ENCODE results near the gene VDAC2. TPM values are rescaled to one million over a fixed set of nuclear protein-coding genes. Genes with fewer than 3 reads are reported as not detected.
A peak's percentile ranks its signal among the peaks of the same experiment; 100 is the strongest.

VDAC2 gene
- total and polyA plus RNA-seq, 2 donors (not counting 1 experiment from before 2014, with no cell fraction given), result 49.2 to 83.6 TPM

- Histone ChIP-seq H3K4me1 (ENCODE audit: control insufficient read depth in 2 of 2, insufficient read depth in 2 of 2, low read length in 2 of 2) (peaks cover 0 to 8% of the 10 kb centered on the region in 2 donors), H4K20me1 (ENCODE audit: control insufficient read depth, insufficient read depth, low read length, poor library complexity, severe bottlenecking) (peaks cover 21% of the 10 kb centered on the region), H3K79me2 (ENCODE audit: control insufficient read depth, insufficient read depth, low read length) (peaks cover 71% of the 10 kb centered on the region), H3K36me3 (replicated peaks in 1 of 2; ENCODE audit: control extremely low read depth in 1 of 2, control insufficient read depth in 1 of 2, extremely low read depth in 1 of 2, insufficient read depth in 2 of 2, low read length in 1 of 2) (peaks cover 6 to 76% of the 10 kb centered on the region in 2 experiments), H3K27ac (ENCODE audit: low read length in 2 of 2) (peak overlapping the region in 1 of 2 donors; percentile 15), H3K9me3 (ENCODE audit: control extremely low read depth in 1 of 3, control insufficient read depth in 2 of 3, insufficient read depth in 1 of 3, low read length in 2 of 3) (no peaks in the 10 kb centered on the region), H3K9ac (ENCODE audit: low read length) (no peak overlapping the region), H3K27me3 (replicated peaks in 1 of 4; ENCODE audit: control extremely low read depth in 1 of 4, control insufficient read depth in 3 of 4, insufficient read depth in 4 of 4, low read length in 3 of 4) (no peaks in the 10 kb centered on the region), H3K4me3 (ENCODE audit: control extremely low read depth in 1 of 5, extremely low read depth in 1 of 5, insufficient read depth in 1 of 5, low read depth in 2 of 5, low read length in 4 of 5) (no peak overlapping the region), H2AFZ (ENCODE audit: insufficient read depth, low read depth, low read length, poor library complexity, severe bottlenecking) (no peak overlapping the region), H3K4me2 (replicated peaks; ENCODE audit: low read depth, low read length, poor library complexity, severe bottlenecking) (no peak overlapping the region)
- ChIA-PET CTCF (no interaction called here), POLR2A (no interaction called here)
- intact Hi-C loops (cut with micrococcal nuclease), result no loop called here
- TF ChIP-seq EZH2 (IDR thresholded peaks at IDR 0.05; ENCODE audit: borderline replicate concordance, insufficient read depth, low read depth, low read length, poor library complexity, severe bottlenecking) (no peak), CTCF (IDR thresholded peaks at IDR 0.05) (no peak)
- ATAC-seq (ENCODE audit: low read depth), result no peak
- WGBS (ENCODE audit: insufficient coverage), result 94% methylated on average over 2 of the region's 2 CpGs
- no peak for DNase-seq
- Mint-ChIP-seq H3K27ac (no peak overlapping the region), H3K4me1 (peaks cover 30% of the 10 kb centered on the region), H3K4me3 (no peak overlapping the region), H3K27me3 (no peaks in the 10 kb centered on the region), H3K9me3 (ENCODE audit: insufficient read depth) (no peaks in the 10 kb centered on the region)
Observed at GRCh38 chr10:75223507-75223906, 12.9 kb downstream of the VDAC2 start.

GRCh38 chr10:75226095-75226494, 15.5 kb downstream of the VDAC2 start:
- H3K9me3 Mint-ChIP-seq (ENCODE audit: insufficient read depth), result no peaks in the 10 kb centered on the region
- intact Hi-C loops (cut with micrococcal nuclease), result no loop called here
- TF ChIP-seq CTCF (IDR thresholded peaks at IDR 0.05), result no peak
- no peak for TF ChIP-seq EZH2 (IDR thresholded peaks at IDR 0.05; ENCODE audit: borderline replicate concordance, insufficient read depth, low read depth, low read length, poor library complexity, severe bottlenecking)
- H4K20me1 ChIP-seq (ENCODE audit: control insufficient read depth, insufficient read depth, low read length, poor library complexity, severe bottlenecking), result peaks cover 28% of the 10 kb centered on the region
- H3K9ac ChIP-seq (ENCODE audit: low read length), result no peak overlapping the region
- H3K4me3 Mint-ChIP-seq, result no peak overlapping the region
- peak overlapping the region in 1 of 2 donors; percentile 65 for H3K27ac ChIP-seq (ENCODE audit: low read length in 2 of 2)
- no peak overlapping the region for H3K4me3 ChIP-seq (ENCODE audit: control extremely low read depth in 1 of 5, extremely low read depth in 1 of 5, insufficient read depth in 1 of 5, low read depth in 2 of 5, low read length in 4 of 5)
- H3K27ac Mint-ChIP-seq, result peak overlapping the region; percentile 56
- peaks cover 37% of the 10 kb centered on the region for H3K4me1 Mint-ChIP-seq
- ChIA-PET POLR2A (interaction anchor here (0.6 to 1.7 kb wide), 2 partner anchors 10 to 38 kb away, joined by 3 to 5 read pairs; no protein-coding TSS in a partner anchor), CTCF (interaction anchor here (0.6 to 1.9 kb wide), 4 partner anchors 8 to 47 kb away, joined by 4 to 6 read pairs (median 4); partner anchors contain the start of gene VDAC2)
- H3K27me3 Mint-ChIP-seq, result no peaks in the 10 kb centered on the region
- no peak for DNase-seq
- no peak overlapping the region for H2AFZ ChIP-seq (ENCODE audit: insufficient read depth, low read depth, low read length, poor library complexity, severe bottlenecking)
- peaks cover 0 to 11% of the 10 kb centered on the region in 2 donors for H3K4me1 ChIP-seq (ENCODE audit: control insufficient read depth in 2 of 2, insufficient read depth in 2 of 2, low read length in 2 of 2)
- H3K36me3 ChIP-seq (replicated peaks in 1 of 2; ENCODE audit: control extremely low read depth in 1 of 2, control insufficient read depth in 1 of 2, extremely low read depth in 1 of 2, insufficient read depth in 2 of 2, low read length in 1 of 2), result peaks cover under 1 to 76% of the 10 kb centered on the region in 2 experiments
- no CpG with 5 or more reads among the region's 2 CpGs for WGBS (ENCODE audit: insufficient coverage)
- H3K79me2 ChIP-seq (ENCODE audit: control insufficient read depth, insufficient read depth, low read length), result peaks cover 56% of the 10 kb centered on the region
- no peaks in the 10 kb centered on the region for H3K27me3 ChIP-seq (replicated peaks in 1 of 4; ENCODE audit: control extremely low read depth in 1 of 4, control insufficient read depth in 3 of 4, insufficient read depth in 4 of 4, low read length in 3 of 4)
- H3K9me3 ChIP-seq (ENCODE audit: control extremely low read depth in 1 of 3, control insufficient read depth in 2 of 3, insufficient read depth in 1 of 3, low read length in 2 of 3), result no peaks in the 10 kb centered on the region
- no peak overlapping the region for H3K4me2 ChIP-seq (replicated peaks; ENCODE audit: low read depth, low read length, poor library complexity, severe bottlenecking)
- no peak for ATAC-seq (ENCODE audit: low read depth)

Measured in B cell (primary cell).